ELF-1 (cell line): ENCODE results near the gene CBARP.

Source experiments
- DNase-seq: peaks from one replicate; pipeline ENCODE4 v3.0.0-alpha.2; 2016; ENCODE audit warnings: low read depth, low spot score

The CBARP gene

DNA sequence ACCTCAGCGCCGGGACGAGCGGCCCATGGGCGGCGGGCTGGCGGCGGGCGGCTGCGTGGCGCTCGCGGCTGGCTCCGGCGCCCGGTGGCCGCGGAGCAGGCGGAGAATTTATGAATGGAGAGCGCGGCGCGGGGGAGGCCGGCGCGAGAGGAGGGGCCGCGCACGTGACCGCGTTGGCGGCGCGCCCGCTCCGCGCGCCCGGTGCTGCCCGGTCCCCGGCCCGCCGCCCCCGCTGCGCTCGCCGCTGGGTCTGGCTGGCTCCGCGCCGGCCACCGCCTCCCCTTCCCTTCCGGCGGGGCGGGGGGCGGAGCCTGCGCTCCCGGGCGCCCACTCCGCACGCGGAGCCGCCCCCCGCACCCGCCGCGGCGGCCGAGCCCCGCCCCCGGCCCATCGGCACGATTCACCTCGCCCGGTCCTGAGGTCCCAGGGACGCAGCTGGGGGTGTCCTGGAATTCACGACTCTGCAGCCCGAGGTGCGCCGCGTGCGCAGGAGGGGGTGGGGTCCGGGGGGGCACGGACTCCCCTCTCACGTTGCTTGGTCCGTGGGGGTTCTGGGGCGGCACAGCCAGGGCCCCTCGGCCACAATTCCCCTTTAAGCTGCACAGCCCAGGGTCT is at the start of gene CBARP:
Gene CBARP (minus strand): TSS at position 252 of the 615 bp plus-strand sequence. CDS start 1,905 bp downstream, outside the sequence.
- DNase-seq: no peak

GRCh38 chr19:1286487-1287353 is 48.9 kb upstream of the CBARP start:
- DNase-seq: no peak

- no peak for DNase-seq
These were observed 48.0 kb upstream of the CBARP start, which contains the start of gene EFNA2 for GRCh38 chr19:1285737-1286360. TSS of gene EFNA2 (plus strand) at chr19:1285873. CDS start at chr19:1286169, 296 bp downstream.

- DNase-seq: no peak
These were observed 47.4 kb upstream of the CBARP start for GRCh38 chr19:1284979-1285736.

- DNase-seq: no peak
These were observed 46.6 kb upstream of the CBARP start for GRCh38 chr19:1284293-1284978.

DNA sequence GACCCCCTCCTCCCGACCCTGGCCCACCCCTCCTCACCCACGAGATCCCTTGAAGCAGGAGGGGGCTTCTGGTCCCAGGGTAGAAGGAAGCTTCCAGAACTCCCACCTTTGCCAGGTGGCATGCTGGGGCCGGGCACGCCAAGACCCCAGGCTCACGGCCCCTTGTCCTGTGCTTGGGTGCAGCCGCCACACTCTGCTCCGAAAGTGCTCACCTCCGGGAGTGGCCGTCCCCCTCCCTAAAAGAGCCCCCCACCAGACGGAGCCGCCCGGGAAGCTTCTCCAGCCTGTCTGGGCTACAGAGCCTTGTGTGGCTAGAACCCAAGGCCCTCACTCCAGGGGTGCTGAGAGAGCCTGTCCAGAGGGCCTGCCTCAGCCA is 46.1 kb upstream of the CBARP start:
- no peak for DNase-seq

DNA sequence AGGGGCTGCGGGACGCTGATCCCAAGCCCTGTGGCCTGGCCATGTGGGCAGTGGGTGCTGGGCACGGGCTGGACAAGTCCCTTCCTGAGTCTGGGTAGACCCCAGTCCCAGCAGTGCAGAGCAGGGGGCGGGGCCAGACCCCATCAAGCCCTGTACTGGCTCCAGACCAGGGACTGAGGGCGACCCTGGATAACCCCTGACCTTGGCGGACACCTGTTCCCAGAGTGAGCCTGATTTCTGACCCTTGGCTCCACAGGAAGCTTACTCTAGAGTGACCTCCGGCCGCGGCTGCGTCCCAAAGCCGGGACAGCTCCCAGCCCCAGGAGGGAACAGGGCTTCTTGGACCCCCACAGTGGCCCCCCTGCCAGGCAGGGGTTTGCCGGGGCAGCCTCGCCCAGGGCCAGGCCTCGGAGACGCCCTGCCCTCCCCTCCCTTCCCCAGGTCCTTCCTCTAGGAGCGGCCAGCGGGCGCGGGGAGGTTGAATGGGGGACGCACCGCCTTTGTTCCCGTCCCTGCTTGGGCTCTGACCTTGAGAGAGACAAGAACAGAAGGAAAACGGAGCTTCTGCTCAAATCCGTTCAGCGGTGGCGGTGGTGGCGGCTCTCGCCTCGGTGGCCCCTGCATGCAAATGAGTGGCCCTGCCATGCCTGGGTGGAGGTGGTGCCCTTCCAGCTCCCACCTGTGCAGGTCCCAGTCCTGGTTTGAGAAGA is 45.6 kb upstream of the CBARP start:
- DNase-seq: no peak

DNA sequence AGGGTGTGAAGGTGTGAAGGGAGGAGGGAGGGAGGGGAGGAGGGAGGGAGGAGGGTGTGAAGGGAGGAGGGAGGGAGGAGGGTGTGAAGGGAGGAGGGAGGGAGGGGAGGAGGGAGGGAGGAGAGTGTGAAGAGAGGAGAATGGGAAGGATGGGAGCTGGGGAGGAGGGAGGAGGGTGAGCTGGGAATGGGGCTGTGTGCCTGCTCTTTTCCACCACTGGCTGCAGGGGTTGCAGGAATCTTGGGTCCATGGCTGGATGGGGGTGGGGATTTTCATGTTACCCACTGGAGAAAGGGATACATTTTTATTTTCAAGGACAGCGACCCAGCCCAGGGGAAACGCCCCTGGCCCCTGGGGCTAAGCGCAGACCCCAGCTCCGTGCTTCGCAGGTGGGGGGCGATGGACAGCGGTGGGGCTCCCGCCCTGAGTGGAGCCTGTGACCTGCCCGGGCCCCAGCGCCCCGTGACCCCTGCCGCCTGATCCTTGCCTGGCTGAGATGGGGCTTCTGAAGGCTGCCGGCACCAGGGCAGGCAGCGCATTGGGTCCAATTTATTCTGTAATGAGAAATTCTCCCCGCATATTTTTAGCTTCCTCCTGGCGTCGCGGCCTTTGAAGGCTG is 44.9 kb upstream of the CBARP start:
- no peak for DNase-seq

DNA sequence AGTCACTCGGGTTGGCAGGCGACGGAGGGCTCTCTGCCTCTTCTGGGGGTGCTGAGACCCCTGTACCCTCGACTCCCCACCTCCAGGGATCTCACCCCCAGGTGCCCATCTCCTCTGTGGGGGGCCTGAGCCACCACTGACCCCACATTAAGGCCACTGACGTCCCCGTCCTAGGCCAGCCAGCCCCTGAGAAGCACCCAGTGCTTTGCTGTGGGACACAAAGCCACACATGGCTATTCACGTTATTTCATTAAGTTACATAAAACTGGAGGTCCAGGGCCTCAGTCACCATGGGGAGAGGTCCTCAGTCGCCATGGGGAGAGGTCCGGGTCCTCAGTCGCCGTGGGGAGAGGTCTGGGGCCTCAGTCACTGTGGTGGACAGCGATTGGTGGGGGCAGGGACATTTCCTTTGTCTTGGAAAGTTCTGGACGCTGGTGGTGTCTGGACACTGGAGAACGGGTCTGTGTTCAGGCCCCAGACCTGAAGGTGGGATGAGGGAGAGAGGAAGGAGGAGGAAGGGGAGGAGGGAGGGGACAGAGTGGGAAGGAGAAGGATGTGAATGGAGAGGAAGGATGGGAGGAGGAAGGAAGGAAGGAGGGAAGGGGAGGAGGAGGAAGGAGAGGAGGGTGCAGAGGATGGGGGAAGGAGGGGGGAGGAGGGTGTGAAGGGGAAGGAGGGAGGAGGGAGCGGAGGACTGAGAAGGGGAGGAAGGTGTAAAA is 43.9 kb upstream of the CBARP start:
- DNase-seq: no peak

DNA sequence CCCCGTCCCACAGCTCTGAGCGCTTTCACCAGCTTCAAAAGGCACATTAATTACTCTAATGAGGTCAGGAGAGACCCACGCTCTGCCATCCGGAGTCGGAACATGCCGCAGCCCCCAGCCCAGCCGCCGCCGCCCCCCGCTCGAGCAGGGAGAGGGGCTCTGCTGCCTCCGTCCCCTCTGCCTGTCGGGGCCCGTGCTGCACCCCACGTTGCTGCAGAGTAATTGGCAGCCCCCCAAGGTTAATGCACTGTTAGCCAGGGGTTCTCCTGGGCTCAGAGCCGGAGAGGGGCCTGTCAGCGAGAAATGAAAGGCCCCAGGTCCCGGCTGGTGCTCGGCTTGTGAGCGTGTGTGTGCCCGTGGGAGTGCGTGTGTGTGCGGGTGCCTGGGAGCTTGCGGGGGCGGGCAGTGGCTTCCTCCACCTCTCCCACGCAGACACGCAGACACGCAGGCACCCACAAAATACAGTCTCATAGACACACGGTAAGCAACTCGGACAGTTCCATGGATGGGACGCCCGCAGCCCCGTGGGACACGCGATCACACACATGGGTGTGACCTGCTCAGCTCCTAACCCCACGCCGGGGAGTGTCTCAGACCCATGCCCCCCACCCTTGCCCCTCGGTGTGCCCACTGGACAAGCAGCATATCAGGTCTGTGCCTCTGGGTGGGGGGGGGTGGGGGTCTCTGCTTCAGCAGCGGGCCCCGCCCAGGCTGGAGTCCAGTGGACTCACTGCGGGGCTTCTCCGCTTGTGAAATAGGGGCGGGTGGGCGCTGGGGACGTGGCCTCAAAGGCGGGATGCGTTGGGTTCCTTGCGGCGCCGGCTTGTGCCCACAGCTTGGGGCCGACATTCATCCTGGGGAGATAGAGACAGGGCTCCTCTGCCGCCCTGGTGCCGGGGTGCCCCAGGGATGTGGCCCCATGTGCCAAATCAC is 43.1 kb upstream of the CBARP start:
- no peak for DNase-seq

GRCh38 chr19:1279782-1280341 is 42.1 kb upstream of the CBARP start:
- peak; percentile 93 for DNase-seq

DNA sequence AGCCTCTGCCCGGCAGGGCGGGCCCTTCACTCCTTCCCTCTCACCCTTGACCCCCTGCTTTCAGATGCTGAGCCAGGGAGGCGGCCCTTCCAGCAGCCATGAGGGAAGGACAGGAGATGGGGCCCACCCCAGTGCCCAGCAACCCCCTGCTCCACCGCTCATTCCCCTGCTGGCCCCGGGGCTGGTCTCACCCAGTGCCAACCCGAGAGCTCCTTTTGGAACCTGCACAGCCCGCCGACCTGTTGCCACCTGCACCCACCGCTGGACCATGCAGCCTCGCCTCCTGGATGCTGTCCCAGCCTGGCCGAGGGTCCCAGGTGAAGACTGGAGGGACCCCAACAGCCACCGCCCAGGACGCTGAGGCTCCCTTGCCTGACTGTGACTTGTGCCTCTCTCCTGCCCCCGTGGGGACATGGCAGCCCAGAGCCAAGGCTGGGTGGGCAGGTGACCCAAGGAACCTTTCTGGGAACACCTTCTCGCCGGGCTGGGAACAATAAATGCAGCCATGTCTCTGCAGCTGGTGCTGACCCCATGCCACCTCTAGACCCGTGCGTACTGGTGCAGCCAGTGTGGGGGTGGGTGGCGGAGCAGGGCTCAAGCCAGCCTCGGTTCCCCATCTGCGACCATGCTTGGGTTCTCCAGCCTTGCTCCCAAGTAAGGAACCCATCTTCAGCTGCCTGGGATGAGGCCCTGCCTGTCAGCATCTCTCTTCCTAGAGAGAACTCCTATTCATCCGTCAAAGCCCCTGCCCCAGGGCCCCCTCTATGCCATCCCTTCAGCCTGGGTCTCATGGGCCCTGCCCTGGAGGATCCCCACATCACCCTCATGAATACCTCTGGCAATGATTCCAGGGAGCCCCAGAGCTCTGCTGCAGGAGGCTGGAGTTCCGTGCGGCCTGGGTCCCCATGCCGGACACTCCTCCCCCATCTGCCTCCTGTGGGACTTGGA is 41.2 kb upstream of the CBARP start:
- DNase-seq: no peak

DNA sequence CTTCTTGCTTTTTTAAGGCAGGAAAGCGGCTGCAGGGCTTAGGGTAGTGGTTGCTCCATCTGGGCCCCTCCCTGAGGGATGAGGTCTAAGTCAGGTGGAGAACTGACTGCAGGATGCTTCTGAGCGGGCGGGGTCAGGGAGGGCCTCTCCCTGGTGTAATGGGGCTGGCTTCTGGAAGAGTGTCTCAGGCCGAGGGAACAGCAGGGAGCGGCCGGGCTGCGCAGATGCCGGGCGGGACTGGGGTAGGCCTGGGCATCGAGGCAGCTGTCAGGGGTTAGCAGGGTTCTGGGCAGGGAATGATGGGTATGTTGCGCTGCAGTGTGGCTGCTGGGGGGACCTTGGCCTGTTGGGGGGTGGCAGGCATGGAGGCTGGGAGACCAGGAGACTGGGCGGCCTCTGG is 40.3 kb upstream of the CBARP start:
- DNase-seq: no peak

DNA sequence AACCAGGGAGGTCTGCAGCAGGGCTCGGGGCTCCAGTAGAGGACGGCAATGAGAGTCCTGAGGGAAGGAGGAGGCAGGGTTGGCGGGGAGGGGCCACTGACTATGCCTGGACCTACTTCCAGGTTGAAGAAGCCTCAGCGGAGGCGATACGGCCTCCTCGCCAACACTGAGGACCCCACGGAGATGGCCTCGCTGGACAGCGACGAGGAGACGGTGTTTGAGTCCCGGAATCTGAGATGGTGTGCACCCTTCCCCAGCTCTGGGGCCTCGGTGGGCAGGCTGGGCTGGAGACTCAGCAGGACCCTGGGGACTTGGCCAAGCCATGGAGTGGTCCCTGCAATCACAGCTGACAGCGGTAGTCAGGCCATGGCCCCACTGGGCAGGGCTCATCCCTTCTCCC is 39.3 kb upstream of the CBARP start:
- no peak for DNase-seq

GRCh38 chr19:1276628-1277022 is 38.8 kb upstream of the CBARP start:
- no peak for DNase-seq

GRCh38 chr19:1275976-1276627 is 38.3 kb upstream of the CBARP start:
- DNase-seq: no peak
